GM18507 (cell line): ENCODE data around the gene SUGP2.
"Not testable (repeated sequence)": the region's sequence is repeated elsewhere in the genome, so short reads cannot be mapped to it uniquely, and the experiment has no call there.

Experiments
- DNase-seq: peaks from one replicate; pipeline ENCODE4 v3.0.0; 2011; ENCODE audit warnings: low read depth; ENCODE audit not compliant: insufficient read length; ENCODE audit errors: extremely low spot score
- FAIRE-seq: peaks from 2 replicates; lab custom pipeline; 2011; peaks lifted over from hg19 to GRCh38; lab: Jason Lieb, UNC

The SUGP2 gene

DNA sequence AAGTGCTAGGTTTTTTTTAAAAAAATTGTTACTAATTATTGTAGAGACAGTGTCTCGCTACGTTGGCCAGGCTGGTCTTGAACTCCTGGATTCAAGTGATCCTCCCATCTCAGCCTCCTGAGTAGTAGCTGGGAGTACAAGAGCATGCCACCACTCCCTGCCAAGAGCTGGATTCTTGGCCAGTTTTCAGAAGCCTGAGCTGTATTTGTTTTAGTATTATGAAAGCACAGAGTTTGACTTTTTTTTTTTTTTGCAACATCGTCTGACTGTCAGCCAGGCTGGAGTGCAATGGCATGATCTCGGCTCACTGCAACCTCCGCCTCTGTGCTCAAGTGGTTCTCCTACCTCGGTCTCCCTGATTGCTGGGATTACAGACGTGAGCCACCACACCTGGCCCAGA is 7.1 kb upstream of the SUGP2 start:
- DNase-seq, result no peak
- FAIRE-seq, result no peak

DNA sequence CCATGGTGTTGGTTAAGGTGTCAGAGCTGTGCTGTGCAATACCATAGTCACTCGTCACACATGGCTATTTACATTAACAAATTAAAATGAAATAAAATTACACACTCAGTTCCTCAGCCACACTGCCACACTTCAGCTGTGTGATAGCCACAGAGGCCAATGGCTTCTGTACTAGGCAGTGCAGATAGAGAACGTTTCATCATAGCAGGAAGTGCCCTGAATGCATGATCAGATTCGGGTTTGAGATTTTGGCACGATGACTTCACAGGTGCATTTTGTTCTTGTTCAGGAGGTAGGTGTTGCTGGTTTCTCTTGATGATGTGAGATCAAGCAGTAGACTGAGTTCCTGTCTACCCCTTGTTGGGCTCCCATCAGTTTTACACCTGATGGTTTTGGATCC is 6.6 kb upstream of the SUGP2 start:
- FAIRE-seq (no peak), DNase-seq (no peak)

DNA sequence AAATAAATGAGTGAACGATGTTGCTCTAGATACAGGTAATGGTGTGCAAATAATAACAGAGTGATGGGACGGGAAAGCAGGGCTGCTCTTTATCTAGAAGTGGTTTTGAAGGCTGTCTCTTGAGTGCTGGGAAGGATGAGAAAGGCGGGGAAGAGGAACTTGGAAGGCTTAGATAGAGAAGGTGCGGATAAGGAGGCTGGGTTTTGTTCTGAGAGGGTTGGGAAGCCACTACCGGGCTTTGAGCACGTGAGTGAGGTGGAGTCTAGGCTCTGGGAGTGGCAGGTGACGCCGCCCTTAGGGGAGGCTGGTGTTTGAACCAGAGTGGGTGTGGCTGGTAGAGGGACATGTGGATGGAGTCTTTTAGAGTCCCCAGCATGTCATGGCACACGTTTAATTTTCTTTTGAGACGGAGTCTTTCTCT is 897 bp upstream of the SUGP2 start:
- FAIRE-seq (peak; percentile 87), DNase-seq (peak; percentile 72)

DNA sequence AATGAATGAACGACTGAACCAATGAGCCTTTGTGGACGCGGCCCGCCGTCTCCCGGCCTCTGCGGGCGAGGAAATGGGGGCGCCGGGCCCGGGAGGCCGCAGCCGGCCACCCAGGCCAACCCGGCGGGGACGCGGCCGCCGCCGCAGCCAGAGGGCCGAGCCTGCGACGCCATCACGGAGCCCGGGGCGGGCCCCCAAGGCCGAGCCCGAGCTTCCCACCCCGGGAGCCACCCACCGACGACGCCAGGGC is 216 bp downstream of the SUGP2 start:
- no peak for DNase-seq
- FAIRE-seq, result no peak

DNA sequence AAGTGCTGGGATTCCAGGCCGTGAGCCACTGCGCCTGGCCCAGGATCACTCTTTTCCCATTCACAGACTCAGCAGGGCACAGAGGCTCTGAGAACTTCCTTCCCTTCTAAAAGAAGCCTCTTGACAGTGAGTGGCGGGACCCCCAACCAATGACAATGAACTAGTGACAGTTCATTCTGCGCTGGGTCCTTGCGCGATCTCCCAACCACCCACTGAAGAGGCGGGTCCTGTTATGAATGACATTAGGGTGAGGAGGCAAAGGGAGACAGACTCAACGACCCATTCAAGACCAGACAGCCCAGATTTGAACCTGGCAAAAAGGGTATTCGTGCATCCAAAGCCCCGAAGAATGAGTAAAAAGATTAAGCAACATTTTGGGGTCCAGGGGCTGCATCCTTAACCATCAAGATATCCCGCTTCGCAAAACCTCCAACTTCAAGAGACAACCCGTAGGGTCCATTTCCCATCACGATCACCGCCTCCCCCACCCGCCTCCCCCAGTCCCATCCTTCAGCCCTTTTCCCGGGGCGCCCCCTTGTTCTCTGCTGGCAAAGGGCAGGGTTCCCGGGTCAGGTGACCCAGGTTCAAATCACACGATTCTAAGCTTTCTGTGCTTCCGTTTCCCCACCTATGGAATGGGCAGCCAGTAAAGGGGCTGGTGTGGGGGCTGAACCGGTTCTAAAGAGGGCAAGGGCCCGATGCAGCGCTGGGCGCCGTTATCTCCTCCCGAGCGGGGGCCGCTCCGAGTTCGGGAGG is 719 bp downstream of the SUGP2 start:
- peak; percentile 81 for DNase-seq
- peak; percentile 80 for FAIRE-seq

DNA sequence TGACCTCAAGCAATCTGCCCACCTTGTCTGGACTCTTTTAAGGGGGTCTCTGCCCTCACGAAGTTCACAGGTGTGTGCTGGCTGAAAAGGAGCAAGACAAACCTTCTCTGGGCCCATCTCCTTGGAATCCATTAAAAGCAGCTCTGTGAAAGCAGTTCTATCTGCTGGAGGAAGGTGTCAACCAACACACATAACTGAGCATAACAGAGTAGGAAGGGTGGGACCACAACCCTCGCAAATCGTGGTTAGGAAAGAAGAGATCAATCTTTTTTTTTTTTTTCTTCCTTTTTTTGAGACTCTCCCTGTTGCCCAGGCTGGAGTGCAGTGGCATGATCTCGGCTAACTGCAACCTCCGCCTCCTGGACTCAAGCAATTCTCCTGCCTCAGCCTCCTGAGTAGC is 1.4 kb downstream of the SUGP2 start:
- DNase-seq (no peak), FAIRE-seq (no peak)

DNA sequence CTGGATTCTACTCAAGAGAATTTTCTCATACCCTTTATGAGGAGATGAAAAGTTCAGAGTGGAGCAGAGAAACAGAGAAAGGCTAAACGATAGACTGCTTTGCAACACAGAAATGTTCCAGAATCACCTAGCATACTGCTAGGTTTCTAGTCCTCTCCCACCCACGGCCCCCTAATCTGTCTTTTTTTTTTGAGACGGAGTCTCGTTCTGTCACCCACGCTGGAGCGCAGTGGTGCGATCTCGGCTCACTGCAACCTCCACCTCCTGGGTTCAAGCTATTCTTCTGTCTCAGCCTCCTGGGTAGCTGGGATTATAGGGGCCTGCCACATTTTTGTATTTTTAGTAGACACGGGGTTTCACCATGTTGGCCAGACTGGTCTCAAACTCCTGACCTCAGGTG is 4.8 kb downstream of the SUGP2 start:
- DNase-seq (no peak), FAIRE-seq (no peak)

DNA sequence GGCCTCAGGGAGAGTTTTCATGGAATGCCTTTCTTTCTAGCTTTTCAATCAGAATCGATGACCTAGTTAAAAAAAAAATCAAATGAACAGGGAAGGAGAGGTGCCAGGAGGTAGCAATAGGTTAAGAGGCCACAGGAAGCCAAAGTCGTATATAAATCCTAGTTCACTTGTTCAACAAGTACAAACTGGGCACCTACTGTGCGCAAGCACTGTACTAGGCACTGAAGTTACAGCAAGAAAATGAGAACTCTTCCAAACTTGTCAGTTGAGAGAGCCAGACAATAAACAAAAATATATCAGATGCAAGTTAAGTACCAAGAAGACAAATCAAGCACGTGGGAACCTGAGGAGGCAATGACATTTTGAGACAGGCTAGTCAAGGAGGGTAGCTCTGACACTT is 6.1 kb downstream of the SUGP2 start:
- no peak for FAIRE-seq
- DNase-seq, result no peak

DNA sequence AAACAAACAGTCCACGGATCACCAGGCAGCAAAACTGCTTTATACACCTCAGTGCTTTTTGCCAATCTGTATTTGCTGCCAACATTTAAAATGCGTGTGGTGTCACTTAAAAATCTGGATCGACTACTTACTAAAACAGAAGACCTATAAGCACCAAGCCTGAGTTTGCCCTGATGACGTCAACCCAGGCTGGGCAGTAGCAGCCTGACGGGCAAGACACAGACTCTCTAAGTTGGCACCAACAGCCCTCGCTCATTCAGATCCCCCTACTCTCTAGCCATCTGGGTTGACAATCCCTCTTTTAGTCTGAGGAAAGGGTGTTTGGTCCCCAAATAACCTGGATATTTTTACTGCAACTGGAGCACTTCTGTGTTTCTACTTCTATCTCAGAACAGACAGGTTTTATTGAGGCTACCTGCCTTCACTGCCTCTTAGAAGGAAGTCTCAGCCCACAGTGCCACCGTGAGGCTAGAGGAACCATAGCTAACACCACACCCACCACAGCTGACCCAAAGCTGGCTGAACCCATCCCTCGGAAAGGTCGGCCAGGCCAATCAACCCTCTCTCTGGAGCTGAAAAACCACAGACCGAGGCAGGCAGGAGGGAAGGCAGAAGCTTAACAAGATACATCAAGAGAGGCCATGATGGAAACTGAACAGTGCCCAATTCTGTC is 6.9 kb downstream of the SUGP2 start:
- FAIRE-seq, result no peak
- no peak for DNase-seq

DNA sequence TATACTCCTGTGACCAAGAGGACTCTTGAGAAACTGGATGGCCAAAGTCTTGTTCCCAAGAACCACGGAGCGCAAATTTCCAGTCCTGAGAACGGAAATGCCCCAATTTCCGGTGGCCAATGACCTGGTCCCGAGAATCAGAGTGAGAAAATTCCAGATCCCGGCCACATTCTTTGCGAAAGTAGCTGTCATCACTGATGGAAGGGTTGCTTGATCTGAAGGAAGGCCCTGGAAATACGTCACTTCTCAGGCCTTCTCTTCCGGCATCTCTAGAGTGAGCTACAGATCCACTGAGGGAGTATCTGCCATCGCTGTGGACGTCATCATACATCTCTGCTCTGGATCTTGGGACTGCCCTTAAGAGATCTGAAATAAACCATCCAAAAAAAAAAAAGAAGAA is 7.5 kb downstream of the SUGP2 start:
- FAIRE-seq, result no peak
- no peak for DNase-seq

DNA sequence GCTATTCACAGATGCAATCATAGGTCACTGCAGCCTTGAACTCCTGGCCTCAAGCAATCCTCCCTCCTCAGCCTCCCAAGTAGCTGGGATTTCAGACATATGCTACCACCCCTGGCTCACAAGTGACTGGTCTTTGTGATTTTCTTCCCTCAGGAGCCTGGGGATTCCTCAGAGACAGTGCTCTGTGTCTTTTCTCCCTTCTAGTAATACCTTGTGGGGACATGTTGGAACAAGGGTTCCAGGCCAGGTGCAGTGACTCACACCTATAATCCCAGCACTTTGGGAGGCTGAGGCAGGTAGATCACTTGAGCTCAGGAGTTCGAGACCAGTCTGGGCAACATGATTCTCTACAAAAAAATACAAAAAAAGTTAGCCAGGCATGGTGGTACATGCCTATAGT is 9.9 kb downstream of the SUGP2 start:
- FAIRE-seq, DNase-seq: not testable (repeated sequence)

DNA sequence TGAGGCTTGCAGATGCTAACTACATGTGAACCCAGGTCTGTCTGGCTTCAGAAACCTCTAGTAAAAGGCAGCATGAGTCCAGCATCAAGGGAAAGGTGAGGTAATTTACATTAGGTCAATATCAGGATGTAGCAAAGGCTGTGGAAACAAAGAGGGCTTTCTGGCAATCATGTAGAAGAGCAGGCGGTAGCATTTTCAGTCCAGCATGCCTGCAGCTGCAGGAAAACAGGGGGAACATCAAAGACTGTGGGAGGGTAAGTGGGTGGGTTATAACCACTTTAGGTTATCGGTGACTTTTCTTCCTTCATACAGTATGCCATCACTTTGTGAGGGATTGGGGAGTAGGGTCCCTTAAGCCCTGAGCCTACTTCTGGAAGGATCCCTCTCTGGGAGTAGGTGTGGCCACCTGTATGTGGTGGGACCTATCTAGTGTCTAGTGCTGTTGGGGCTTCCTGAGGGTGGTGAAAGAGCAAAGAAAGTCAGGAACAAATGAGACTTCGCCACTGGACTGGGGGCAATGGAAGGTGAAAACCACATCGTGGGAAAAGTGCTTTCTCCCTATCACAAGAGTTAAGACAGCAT is 10.8 kb downstream of the SUGP2 start:
- DNase-seq (no peak), FAIRE-seq (no peak)

DNA sequence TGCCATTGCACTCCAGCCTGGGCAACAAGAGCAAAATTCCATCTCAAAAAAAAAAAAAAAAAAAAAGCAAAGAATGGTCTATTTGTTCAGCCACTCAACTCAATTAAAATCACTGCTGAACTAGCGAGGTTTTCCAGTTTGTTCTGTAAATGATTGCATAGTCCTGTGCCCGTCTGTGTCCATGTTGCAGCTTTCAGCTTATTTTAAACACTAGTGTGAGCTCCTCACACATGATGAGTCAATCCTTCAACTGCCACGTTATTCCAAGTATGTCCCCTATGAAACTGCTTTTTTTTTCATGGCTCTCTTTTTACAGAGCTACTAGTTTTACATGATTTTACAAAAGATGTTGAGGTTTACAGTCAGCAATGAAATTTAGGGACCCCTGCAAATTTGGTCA is 12.2 kb downstream of the SUGP2 start:
- DNase-seq, result no peak
- peak; percentile 15 for FAIRE-seq

DNA sequence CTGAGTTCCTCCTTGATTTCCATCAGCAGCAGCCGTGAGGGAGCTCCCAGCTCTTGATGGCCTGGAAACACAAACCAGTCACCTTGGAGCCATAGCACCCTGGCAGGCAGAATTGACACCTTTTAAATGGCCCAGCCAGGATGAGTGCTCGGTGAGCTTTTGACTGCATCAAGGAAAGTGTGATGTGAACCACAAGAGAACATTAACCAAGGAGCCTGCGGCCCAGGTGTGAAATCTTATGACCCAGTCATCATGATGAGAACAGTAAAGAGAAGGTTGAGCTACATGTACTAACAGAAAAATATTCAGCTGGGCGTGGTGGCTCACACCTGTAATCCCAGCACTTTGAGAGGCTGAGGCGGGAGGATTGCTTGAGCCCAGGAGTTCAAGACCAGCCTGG is 22.8 kb downstream of the SUGP2 start:
- DNase-seq (no peak), FAIRE-seq (no peak)

DNA sequence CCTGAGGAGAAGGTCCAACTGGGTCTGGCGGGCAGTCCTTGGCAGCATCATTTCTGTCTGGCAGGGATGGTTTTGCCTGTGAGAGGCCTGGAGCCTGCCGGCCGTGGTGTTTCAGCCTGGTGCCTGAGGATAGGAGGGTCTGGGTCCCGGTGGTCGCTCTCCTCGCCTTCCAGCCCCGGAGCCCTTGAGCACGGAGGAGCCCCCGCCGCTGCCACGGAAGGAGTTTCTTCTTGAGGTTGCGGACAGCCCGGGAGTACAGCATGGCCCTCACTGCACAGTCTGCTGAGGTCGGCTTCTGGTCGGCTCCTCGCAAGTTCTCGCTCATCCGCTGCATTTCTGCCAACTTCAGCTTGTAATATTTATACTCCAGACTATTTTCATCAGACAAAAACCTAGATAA is 23.4 kb downstream of the SUGP2 start:
- DNase-seq (no peak), FAIRE-seq (no peak)

DNA sequence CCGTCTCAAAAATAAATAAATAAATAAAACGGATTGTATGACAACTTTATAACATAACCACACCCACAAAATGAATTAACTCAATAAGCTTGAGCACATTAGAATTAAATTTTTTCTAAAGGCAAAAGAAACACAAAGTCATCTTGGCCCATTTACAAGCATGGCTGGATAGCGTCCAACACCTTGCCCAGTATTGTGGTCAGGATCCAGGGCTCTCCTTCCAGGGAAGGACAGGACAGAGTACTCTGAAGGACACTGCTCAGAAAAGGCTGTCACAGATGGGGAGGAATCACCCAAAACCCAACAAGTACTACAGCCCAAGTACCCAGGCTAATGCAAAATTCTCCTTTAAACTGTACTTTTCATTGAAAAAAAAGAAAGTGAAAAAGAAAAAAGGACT is 27.1 kb downstream of the SUGP2 start:
- no peak for DNase-seq
- no peak for FAIRE-seq

DNA sequence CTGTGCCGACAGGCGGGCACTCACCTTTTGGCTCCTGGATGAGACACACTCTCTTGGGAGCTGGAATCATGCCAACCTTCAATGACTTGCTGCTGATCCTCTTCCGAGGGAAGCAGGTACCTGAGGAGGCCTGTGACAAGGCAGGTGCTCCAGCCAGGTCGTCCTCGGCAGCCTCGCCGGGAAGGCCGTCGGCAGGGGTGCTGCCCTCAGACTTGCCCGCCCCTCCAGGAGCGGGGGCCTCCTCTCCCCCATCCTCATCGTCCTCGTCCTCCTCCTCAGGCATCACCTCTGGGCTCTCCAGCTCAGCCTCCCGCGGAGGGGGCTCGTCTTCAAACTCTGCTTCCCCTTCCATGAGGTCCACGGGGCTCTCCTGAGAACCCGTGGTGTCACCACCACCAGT is 29.2 kb downstream of the SUGP2 start:
- DNase-seq (no peak), FAIRE-seq (no peak)

DNA sequence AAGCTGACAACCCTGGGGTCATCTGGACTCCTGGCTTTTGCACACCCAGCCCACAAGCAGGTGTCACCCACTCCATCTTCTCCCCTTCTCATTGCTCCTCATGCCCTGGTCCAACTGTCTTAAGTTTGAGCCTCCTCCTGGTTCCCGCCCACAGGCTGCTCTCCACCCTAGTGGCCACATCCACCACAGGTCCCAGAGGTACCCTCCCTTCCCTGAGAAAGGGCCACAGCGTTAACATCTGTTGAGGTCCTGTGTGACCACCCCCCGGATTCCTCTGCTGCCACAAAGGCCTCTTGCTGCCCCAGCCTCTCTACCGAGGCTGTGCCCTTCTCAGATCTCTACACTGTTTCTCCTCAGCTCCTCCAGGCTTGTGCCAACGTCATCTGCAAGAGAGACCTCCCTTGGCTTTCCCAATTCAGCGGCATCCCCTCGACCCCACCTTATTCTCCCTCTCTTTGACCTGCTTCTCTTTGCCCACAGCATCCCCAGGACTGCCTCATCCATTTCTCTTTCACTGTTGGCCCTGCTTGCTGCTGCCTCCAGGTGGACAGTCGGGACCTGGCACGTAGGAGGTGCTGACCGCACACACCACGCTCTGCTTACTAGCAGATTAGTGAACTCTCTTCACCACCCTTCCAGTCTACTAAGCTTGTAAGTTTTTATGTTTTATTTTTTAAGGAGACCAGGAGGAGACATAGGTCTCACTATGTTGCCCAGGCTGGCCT is 33.3 kb downstream of the SUGP2 start:
- DNase-seq, result no peak
- FAIRE-seq, result no peak

DNA sequence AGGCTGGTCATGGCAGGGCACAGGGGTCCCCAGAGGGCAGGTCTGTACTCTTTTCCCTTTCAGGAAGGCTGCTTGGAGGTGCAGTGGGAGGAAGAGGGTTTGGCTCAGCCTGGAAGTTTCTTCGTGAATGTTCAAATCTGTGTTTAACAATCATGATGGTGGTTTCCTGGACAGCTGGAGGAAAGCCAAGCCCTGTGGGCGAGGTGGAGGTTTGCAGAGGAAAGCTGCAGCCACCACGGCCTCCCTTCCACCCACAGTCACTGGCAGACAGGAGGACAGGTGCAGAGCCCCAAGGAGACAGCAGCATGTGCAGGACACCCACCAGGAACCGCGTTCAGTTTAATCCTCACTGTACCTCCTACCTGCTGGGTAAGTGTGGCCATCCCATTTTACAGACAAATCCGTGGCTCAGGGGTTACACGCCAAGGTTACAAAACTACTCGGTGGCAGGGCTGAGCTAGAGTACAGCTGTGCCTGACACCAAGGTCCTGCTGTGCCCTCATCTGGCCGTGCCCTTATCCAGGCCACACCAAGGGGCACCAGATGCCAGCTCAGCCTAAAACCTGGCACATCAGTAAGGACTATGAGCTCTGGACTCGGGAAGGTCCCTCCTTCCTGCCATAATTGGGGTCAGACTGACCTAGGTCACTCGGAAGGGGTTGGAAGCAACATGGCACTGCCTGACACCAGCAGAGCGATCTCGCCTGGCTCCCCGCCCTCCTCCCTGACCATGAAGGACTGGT is 34.1 kb downstream of the SUGP2 start:
- FAIRE-seq (no peak), DNase-seq (no peak)

DNA sequence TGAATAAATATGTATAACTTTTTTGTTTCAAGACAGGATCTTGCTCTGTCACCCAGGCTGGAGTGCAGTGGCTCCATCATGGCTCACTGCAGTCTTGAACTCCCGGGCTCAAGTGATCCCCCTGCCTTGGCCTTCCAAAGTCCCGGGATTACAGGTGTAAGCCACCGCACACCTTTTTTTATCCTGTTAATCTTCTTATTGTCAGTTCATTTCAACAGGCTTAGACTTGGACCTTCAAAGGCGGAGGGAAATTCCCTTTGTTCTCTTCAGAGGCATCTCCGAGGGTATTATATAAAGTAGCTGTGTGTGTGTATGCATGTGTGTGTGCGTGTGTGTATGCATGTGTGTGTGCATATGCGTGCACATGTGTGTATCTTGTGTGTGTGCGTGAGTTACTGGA is 35.0 kb downstream of the SUGP2 start:
- no peak for DNase-seq
- no peak for FAIRE-seq
